HEK293 (cell line): Measurements from ENCODE around the gene RAB5IF.

Experiments used
- KLF9 ChIP-seq: fragments of 450-650 bp; formaldehyde crosslinking; IDR thresholded peaks from 2 replicates; pipeline ENCODE4 v1.5.1; 2016; ENCODE audit warnings: missing biosample characterization, missing genetic modification characterization, low read depth
- REST ChIP-seq: fragments of 450-650 bp; formaldehyde crosslinking; IDR thresholded peaks from 2 replicates; pipeline ENCODE4 v1.5.1; 2016; ENCODE audit warnings: missing biosample characterization, missing genetic modification characterization
- SCRT1 ChIP-seq: fragments of 450-650 bp; formaldehyde crosslinking; IDR thresholded peaks from 2 replicates; pipeline ENCODE4 v1.5.1; 2016; ENCODE audit warnings: missing biosample characterization, missing genetic modification characterization, borderline replicate concordance
- TRIM28 ChIP-seq: IDR thresholded peaks from 2 replicates; pipeline ENCODE4 v1.6.1; 2011; ENCODE audit warnings: low read length, control low read depth, borderline replicate concordance
- ZNF121 ChIP-seq: fragments of 450-650 bp; formaldehyde crosslinking; IDR thresholded peaks from 2 replicates; pipeline ENCODE4 v1.5.1; 2016; ENCODE audit warnings: missing biosample characterization, missing genetic modification characterization
- ZNF221 ChIP-seq: fragments of 450-650 bp; formaldehyde crosslinking; IDR thresholded peaks from 2 replicates; pipeline ENCODE4 v1.5.1; 2017; ENCODE audit warnings: missing biosample characterization, missing genetic modification characterization, borderline replicate concordance
- ZNF521 ChIP-seq: fragments of 450-650 bp; formaldehyde crosslinking; IDR thresholded peaks from 2 replicates; pipeline ENCODE4 v1.5.1; 2017; ENCODE audit warnings: missing biosample characterization, mild to moderate bottlenecking, missing genetic modification characterization
- ZNF558 ChIP-seq: fragments of 450-650 bp; formaldehyde crosslinking; IDR thresholded peaks from 2 replicates; pipeline ENCODE4 v1.5.1; 2016; ENCODE audit warnings: missing biosample characterization, missing genetic modification characterization
- ZNF600 ChIP-seq: fragments of 450-650 bp; formaldehyde crosslinking; IDR thresholded peaks from 2 replicates; pipeline ENCODE4 v1.5.1; 2016; ENCODE audit warnings: missing biosample characterization, missing genetic modification characterization
- ZNF707 ChIP-seq: fragments of 450-650 bp; formaldehyde crosslinking; IDR thresholded peaks from 2 replicates; pipeline ENCODE4 v1.5.1; 2016; ENCODE audit warnings: missing biosample characterization, missing genetic modification characterization
- TF ChIP-seq, protein P1 (sequence below): fragments of 450-650 bp; formaldehyde crosslinking; IDR thresholded peaks from 2 replicates; pipeline ENCODE4 v1.5.1; 2016; ENCODE audit warnings: missing biosample characterization, missing genetic modification characterization
- TF ChIP-seq, protein P2 (sequence below): fragments of 450-650 bp; formaldehyde crosslinking; IDR thresholded peaks from 2 replicates; pipeline ENCODE4 v1.5.1; 2016; ENCODE audit warnings: missing biosample characterization, missing genetic modification characterization
- TF ChIP-seq, protein P3 (sequence below): fragments of 450-650 bp; formaldehyde crosslinking; IDR thresholded peaks from 2 replicates; pipeline ENCODE4 v1.5.1; 2016; ENCODE audit warnings: missing biosample characterization, missing genetic modification characterization

DNA sequence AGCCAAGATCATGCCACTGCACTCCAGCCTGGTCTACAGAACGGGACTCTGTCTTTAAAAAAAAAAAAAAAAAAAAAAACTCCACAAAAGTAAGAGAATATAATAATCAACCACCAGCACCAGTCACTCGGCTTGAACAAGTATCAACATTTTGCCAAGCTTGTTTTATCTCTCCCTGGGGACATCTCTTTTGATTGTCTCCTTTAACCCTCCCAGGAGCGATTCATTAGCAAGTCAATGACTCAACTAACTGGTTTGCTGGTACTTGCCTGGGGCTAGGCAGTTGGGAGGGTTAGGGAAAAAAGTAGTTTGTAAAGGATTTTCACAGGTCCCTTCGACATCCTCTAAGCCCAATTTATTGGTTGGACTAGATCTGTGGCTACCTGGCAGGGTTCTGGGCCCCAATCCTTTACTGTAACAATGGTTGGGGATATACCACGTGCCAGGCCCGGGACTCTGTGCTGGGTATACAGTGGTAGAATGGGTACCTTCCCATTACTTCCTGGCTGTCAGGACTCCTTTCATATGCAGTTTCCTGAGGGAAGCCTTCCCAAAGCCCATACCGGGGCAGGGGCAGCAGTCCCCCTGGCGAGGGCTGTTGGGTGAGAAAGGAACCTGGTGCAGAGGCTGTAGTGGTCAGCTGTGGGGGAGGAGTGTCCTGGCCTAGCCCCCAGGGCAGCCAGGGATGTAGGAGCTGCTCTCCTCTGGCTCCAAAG, 20.0 kb upstream of the RAB5IF start:
- TF ChIP-seq, protein P1, sequence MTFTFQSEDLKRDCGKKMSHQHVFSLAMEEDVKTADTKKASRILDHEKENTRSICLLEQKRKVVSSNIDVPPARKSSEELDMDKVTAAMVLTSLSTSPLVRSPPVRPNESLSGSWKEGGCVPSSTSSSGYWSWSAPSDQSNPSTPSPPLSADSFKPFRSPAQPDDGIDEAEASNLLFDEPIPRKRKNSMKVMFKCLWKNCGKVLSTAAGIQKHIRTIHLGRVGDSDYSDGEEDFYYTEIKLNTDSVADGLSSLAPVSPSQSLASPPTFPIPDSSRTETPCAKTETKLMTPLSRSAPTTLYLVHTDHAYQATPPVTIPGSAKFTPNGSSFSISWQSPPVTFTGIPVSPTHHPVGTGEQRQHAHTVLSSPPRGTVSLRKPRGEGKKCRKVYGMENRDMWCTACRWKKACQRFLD (tag by site-specific recombination), result no peak
- TF ChIP-seq, protein P2, sequence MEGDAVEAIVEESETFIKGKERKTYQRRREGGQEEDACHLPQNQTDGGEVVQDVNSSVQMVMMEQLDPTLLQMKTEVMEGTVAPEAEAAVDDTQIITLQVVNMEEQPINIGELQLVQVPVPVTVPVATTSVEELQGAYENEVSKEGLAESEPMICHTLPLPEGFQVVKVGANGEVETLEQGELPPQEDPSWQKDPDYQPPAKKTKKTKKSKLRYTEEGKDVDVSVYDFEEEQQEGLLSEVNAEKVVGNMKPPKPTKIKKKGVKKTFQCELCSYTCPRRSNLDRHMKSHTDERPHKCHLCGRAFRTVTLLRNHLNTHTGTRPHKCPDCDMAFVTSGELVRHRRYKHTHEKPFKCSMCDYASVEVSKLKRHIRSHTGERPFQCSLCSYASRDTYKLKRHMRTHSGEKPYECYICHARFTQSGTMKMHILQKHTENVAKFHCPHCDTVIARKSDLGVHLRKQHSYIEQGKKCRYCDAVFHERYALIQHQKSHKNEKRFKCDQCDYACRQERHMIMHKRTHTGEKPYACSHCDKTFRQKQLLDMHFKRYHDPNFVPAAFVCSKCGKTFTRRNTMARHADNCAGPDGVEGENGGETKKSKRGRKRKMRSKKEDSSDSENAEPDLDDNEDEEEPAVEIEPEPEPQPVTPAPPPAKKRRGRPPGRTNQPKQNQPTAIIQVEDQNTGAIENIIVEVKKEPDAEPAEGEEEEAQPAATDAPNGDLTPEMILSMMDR (tag by site-specific recombination), result no peak
- TF ChIP-seq ZNF558 (tag by site-specific recombination) (no peak), ZNF221 (tag by site-specific recombination) (no peak), ZNF707 (tag by site-specific recombination) (no peak), TRIM28 (no peak), ZNF521 (tag by site-specific recombination) (no peak), ZNF121 (tag by site-specific recombination) (no peak), REST (tag by site-specific recombination) (no peak), KLF9 (no peak), ZNF600 (tag by site-specific recombination) (no peak), SCRT1 (tag by site-specific recombination) (no peak)
- TF ChIP-seq, protein P3, sequence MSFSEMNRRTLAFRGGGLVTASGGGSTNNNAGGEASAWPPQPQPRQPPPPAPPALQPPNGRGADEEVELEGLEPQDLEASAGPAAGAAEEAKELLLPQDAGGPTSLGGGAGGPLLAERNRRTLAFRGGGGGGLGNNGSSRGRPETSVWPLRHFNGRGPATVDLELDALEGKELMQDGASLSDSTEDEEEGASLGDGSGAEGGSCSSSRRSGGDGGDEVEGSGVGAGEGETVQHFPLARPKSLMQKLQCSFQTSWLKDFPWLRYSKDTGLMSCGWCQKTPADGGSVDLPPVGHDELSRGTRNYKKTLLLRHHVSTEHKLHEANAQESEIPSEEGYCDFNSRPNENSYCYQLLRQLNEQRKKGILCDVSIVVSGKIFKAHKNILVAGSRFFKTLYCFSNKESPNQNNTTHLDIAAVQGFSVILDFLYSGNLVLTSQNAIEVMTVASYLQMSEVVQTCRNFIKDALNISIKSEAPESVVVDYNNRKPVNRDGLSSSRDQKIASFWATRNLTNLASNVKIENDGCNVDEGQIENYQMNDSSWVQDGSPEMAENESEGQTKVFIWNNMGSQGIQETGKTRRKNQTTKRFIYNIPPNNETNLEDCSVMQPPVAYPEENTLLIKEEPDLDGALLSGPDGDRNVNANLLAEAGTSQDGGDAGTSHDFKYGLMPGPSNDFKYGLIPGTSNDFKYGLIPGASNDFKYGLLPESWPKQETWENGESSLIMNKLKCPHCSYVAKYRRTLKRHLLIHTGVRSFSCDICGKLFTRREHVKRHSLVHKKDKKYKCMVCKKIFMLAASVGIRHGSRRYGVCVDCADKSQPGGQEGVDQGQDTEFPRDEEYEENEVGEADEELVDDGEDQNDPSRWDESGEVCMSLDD (tag by site-specific recombination), result no peak
